ENCODE measurements around the gene MAST4. TPM values are rescaled to one million over a fixed set of nuclear protein-coding genes. Genes with fewer than 3 reads are reported as not detected.

The MAST4 gene
- total and polyA plus RNA-seq, 2 donors (not counting 1 experiment from before 2014, with no cell fraction given), result 2.5 to 57.1 TPM

DNA sequence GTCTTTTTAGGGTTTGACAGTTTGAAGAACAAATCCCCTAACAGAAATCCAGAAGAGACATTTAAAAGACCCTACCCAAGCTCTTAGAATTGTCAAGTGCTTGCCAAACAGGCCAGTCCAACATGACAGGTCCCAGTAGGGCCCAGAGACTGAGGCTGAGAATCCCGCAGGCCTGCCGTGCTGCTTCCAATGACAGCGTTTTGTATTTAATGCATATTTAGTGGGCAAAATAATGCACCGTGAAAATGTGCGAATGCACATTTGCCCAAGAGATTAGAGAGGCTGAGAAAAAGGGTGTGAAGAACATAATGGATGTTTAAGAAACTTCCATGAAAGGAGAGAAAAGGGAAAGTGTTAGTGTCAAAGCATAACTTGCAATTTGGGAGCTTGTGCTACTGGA lies 542.8 kb downstream of the MAST4 start:
- CTCF ChIA-PET, result interaction anchor here (1.1 kb wide), 1 partner anchor 29 kb away, joined by 3 read pairs; no protein-coding TSS in a partner anchor
- no peak for DNase-seq
- Mint-ChIP-seq H3K4me3 (no peak overlapping the region), H3K9me3 (ENCODE audit: insufficient read depth) (no peaks in the 10 kb centered on the region), H3K27me3 (no peaks in the 10 kb centered on the region), H3K27ac (no peak overlapping the region), H3K4me1 (no peaks in the 10 kb centered on the region)
- Histone ChIP-seq H3K4me1 (ENCODE audit: control insufficient read depth in 2 of 2, insufficient read depth in 2 of 2, low read length in 2 of 2) (no peaks in the 10 kb centered on the region), H3K4me2 (replicated peaks; ENCODE audit: low read depth, low read length, poor library complexity, severe bottlenecking) (no peak overlapping the region), H3K9me3 (ENCODE audit: control extremely low read depth in 1 of 3, control insufficient read depth in 2 of 3, insufficient read depth in 1 of 3, low read length in 2 of 3) (no peaks in the 10 kb centered on the region), H3K36me3 (replicated peaks in 1 of 2; ENCODE audit: control extremely low read depth in 1 of 2, control insufficient read depth in 1 of 2, extremely low read depth in 1 of 2, insufficient read depth in 2 of 2, low read length in 1 of 2) (no peaks in the 10 kb centered on the region), H3K27me3 (replicated peaks in 1 of 4; ENCODE audit: control extremely low read depth in 1 of 4, control insufficient read depth in 3 of 4, insufficient read depth in 4 of 4, low read length in 3 of 4) (no peaks in the 10 kb centered on the region), H4K20me1 (ENCODE audit: control insufficient read depth, insufficient read depth, low read length, poor library complexity, severe bottlenecking) (no peaks in the 10 kb centered on the region), H3K9ac (ENCODE audit: low read length) (no peak overlapping the region), H3K27ac (ENCODE audit: low read length in 2 of 2) (no peak overlapping the region), H3K4me3 (ENCODE audit: control extremely low read depth in 1 of 5, extremely low read depth in 1 of 5, insufficient read depth in 1 of 5, low read depth in 2 of 5, low read length in 4 of 5) (no peak overlapping the region), H3K79me2 (ENCODE audit: control insufficient read depth, insufficient read depth, low read length) (no peaks in the 10 kb centered on the region), H2AFZ (ENCODE audit: insufficient read depth, low read depth, low read length, poor library complexity, severe bottlenecking) (no peak overlapping the region)
- intact Hi-C loops (cut with micrococcal nuclease), result no loop called here
- TF ChIP-seq EZH2 (IDR thresholded peaks at IDR 0.05; ENCODE audit: borderline replicate concordance, insufficient read depth, low read depth, low read length, poor library complexity, severe bottlenecking), result no peak
- TF ChIP-seq, protein P1, sequence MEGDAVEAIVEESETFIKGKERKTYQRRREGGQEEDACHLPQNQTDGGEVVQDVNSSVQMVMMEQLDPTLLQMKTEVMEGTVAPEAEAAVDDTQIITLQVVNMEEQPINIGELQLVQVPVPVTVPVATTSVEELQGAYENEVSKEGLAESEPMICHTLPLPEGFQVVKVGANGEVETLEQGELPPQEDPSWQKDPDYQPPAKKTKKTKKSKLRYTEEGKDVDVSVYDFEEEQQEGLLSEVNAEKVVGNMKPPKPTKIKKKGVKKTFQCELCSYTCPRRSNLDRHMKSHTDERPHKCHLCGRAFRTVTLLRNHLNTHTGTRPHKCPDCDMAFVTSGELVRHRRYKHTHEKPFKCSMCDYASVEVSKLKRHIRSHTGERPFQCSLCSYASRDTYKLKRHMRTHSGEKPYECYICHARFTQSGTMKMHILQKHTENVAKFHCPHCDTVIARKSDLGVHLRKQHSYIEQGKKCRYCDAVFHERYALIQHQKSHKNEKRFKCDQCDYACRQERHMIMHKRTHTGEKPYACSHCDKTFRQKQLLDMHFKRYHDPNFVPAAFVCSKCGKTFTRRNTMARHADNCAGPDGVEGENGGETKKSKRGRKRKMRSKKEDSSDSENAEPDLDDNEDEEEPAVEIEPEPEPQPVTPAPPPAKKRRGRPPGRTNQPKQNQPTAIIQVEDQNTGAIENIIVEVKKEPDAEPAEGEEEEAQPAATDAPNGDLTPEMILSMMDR (IDR thresholded peaks at IDR 0.05), result no peak
- POLR2A ChIA-PET, result no interaction called here
- WGBS (ENCODE audit: insufficient coverage), result 99% methylated on average over 5 of the region's 5 CpGs
- ATAC-seq (ENCODE audit: low read depth), result no peak

DNA sequence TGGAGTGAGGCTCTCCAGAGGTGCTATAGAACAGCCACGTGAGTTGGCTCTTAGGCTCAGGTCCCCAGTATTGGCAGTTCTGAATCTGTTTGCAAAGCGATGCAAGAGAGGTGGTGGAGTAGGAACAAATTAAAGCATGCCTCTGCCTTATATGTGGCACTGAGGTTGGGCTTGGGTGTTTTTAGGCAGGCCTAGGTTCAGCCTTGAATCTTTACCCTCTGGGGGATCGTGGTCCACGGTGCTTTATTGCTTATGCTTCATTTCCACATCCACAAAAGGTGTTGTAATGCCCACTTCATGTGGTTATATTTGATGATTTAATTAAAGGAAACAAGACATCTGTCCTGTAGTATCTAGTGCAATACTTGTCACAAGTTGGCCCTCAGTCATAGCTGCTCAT lies 544.2 kb downstream of the MAST4 start:
- Histone ChIP-seq H3K27ac (ENCODE audit: low read length in 2 of 2) (no peak overlapping the region), H3K9me3 (ENCODE audit: control extremely low read depth in 1 of 3, control insufficient read depth in 2 of 3, insufficient read depth in 1 of 3, low read length in 2 of 3) (no peaks in the 10 kb centered on the region), H3K79me2 (ENCODE audit: control insufficient read depth, insufficient read depth, low read length) (no peaks in the 10 kb centered on the region), H3K4me3 (ENCODE audit: control extremely low read depth in 1 of 5, extremely low read depth in 1 of 5, insufficient read depth in 1 of 5, low read depth in 2 of 5, low read length in 4 of 5) (no peak overlapping the region), H4K20me1 (ENCODE audit: control insufficient read depth, insufficient read depth, low read length, poor library complexity, severe bottlenecking) (no peaks in the 10 kb centered on the region), H3K4me1 (ENCODE audit: control insufficient read depth in 2 of 2, insufficient read depth in 2 of 2, low read length in 2 of 2) (no peaks in the 10 kb centered on the region), H3K9ac (ENCODE audit: low read length) (no peak overlapping the region), H3K4me2 (replicated peaks; ENCODE audit: low read depth, low read length, poor library complexity, severe bottlenecking) (no peak overlapping the region), H3K36me3 (replicated peaks in 1 of 2; ENCODE audit: control extremely low read depth in 1 of 2, control insufficient read depth in 1 of 2, extremely low read depth in 1 of 2, insufficient read depth in 2 of 2, low read length in 1 of 2) (no peaks in the 10 kb centered on the region), H3K27me3 (replicated peaks in 1 of 4; ENCODE audit: control extremely low read depth in 1 of 4, control insufficient read depth in 3 of 4, insufficient read depth in 4 of 4, low read length in 3 of 4) (no peaks in the 10 kb centered on the region), H2AFZ (ENCODE audit: insufficient read depth, low read depth, low read length, poor library complexity, severe bottlenecking) (no peak overlapping the region)
- 100% methylated on average over 2 of the region's 4 CpGs for WGBS (ENCODE audit: insufficient coverage)
- Mint-ChIP-seq H3K27ac (no peak overlapping the region), H3K4me1 (no peaks in the 10 kb centered on the region), H3K9me3 (ENCODE audit: insufficient read depth) (no peaks in the 10 kb centered on the region), H3K4me3 (no peak overlapping the region), H3K27me3 (no peaks in the 10 kb centered on the region)
- no peak for TF ChIP-seq EZH2 (IDR thresholded peaks at IDR 0.05; ENCODE audit: borderline replicate concordance, insufficient read depth, low read depth, low read length, poor library complexity, severe bottlenecking)
- TF ChIP-seq, protein P1 (IDR thresholded peaks at IDR 0.05), result no peak
- ATAC-seq (ENCODE audit: low read depth), result no peak
- intact Hi-C loops (cut with micrococcal nuclease), result no loop called here
- CTCF ChIA-PET, result no interaction called here
- no peak for DNase-seq
- POLR2A ChIA-PET, result no interaction called here

All from B cell (primary cell).